HCT116 (cell line): ENCODE data around the gene PPP1R12B. TPM values are rescaled to one million over a fixed set of nuclear protein-coding genes. Genes with fewer than 3 reads are reported as not detected.

Experiments used
- ATAC-seq: fragments of 200-7000 bp; cut with Tn5 transposase; 2 replicates; pipeline ENCODE4 v1.9.1; 2020; ENCODE audit warnings: mild to moderate bottlenecking, moderate library complexity
- BruUV-seq: library from RNA; stranded (reverse); fragments of 400-500 nt; replicated peaks from 2 replicates; lab custom pipeline; 2021; lab: Mats Ljungman, UMichigan
- CTCF ChIA-PET: fragments of 300-600 bp; sonication (Branson Sonifier 250); formaldehyde crosslinking; loops from one replicate; lab custom pipeline; 2021; ENCODE audit warnings: antibody characterized with exemption; lab: Charles Lee
- POLR2A ChIA-PET: fragments of 300-600, 350-600 bp; sonication (Branson Sonifier 250); formaldehyde crosslinking; loops from one replicate; lab custom pipeline; 2021; ENCODE audit warnings: antibody characterized with exemption; lab: Charles Lee
- RAD21 ChIA-PET, 2 experiments: fragments of 300-600 bp; sonication (Branson Sonifier 250); formaldehyde crosslinking; loops; one replicate each; lab custom pipeline; 2023; ENCODE audit warnings: low total read pairs in 2 of 2; ENCODE audit not compliant: uncharacterized antibody in 2 of 2, unreplicated experiment in 2 of 2, low non-redundant PET in 1 of 2; lab: Charles Lee
- DNase-seq: peaks from one replicate; pipeline ENCODE4 v3.0.0-alpha.2; 2010; ENCODE audit warnings: low read depth, low spot score
- H2AFZ ChIP-seq: fragments of 200-600 bp; shearing (Covaris generic), sonication (generic); 2 replicates; pipeline ENCODE4 v1.6.1; 2017; ENCODE audit warnings: low read depth, mixed run types, mixed read lengths, antibody characterized with exemption, low read length; ENCODE audit not compliant: poor library complexity, severe bottlenecking
- H3K27ac ChIP-seq: 2 replicates; pipeline ENCODE4 v1.5.1; 2012; ENCODE audit warnings: low read depth, low read length
- H3K27me3 ChIP-seq: fragments of 200-600 bp; sonication (generic); 2 replicates; pipeline ENCODE4 v1.6.1; 2016; ENCODE audit warnings: mixed run types, low read length, mixed read lengths; ENCODE audit not compliant: insufficient read depth
- H3K36me3 ChIP-seq, 2 experiments: fragments of 200-500 bp in 1 of 2; fragments of 200-600 bp in 1 of 2; sonication (Bioruptor generic) in 1 of 2; sonication (generic) in 1 of 2; 2 replicates each; pipeline versions ENCODE4 v1.5.1 to v1.6.1; 2014 to 2016; ENCODE audit warnings: low read length in 2 of 2, inconsistent platforms in 1 of 2, mixed read lengths in 1 of 2, mixed run types in 1 of 2; ENCODE audit not compliant: insufficient read depth in 2 of 2, control insufficient read depth in 1 of 2
- H3K4me1 ChIP-seq, 2 experiments: fragments of 200-600 bp in 1 of 2; sonication (generic) in 1 of 2; 2 replicates each; pipeline versions ENCODE4 v1.5.1 to v1.6.1; 2012 to 2017; ENCODE audit warnings: low read length in 2 of 2, inconsistent platforms in 1 of 2, mild to moderate bottlenecking in 1 of 2, mixed read lengths in 1 of 2, mixed run types in 1 of 2, moderate library complexity in 1 of 2; ENCODE audit not compliant: insufficient read depth in 2 of 2, control insufficient read depth in 1 of 2
- H3K4me2 ChIP-seq: fragments of 200-600 bp; sonication (generic); 2 replicates; pipeline ENCODE4 v1.6.1; 2017; ENCODE audit warnings: mixed run types, low read length, mixed read lengths
- H3K4me3 ChIP-seq, 2 experiments: fragments of 200-600 bp in 1 of 2; sonication (generic) in 1 of 2; replicated peaks in 1 of 2; 2 replicates each; pipeline ENCODE4 v1.5.1; 2011 to 2016; ENCODE audit warnings: low read length in 2 of 2, control low read depth in 1 of 2, low read depth in 1 of 2, mild to moderate bottlenecking in 1 of 2, mixed read lengths in 1 of 2, mixed run types in 1 of 2
- H3K79me2 ChIP-seq: fragments of 200-600 bp; sonication (generic); 2 replicates; pipeline ENCODE4 v1.6.1; 2017; ENCODE audit warnings: mild to moderate bottlenecking, mixed run types, low read length, moderate library complexity, mixed read lengths; ENCODE audit not compliant: insufficient read depth
- H3K9ac ChIP-seq: fragments of 200-600 bp; sonication (generic); 2 replicates; pipeline ENCODE4 v1.6.1; 2016; ENCODE audit warnings: low read length, mixed read lengths
- H3K9me2 ChIP-seq: fragments of 200-600 bp; sonication (generic), shearing (Covaris generic); 2 replicates; pipeline ENCODE4 v1.6.1; 2017; ENCODE audit warnings: mixed run types, mild to moderate bottlenecking, moderate library complexity; ENCODE audit not compliant: insufficient read depth
- H3K9me3 ChIP-seq, 2 experiments: fragments of 200-500 bp in 1 of 2; fragments of 200-600 bp in 1 of 2; sonication (Bioruptor generic) in 1 of 2; sonication (generic) in 1 of 2; 2 replicates each; pipeline ENCODE4 v1.6.1; 2014 to 2017; ENCODE audit warnings: low read length in 2 of 2, mixed read lengths in 2 of 2, inconsistent platforms in 1 of 2, low read depth in 1 of 2, mild to moderate bottlenecking in 1 of 2, mixed run types in 1 of 2, moderate library complexity in 1 of 2; ENCODE audit not compliant: control insufficient read depth in 1 of 2, insufficient read depth in 1 of 2
- H4K20me1 ChIP-seq: fragments of 200-600 bp; sonication (generic), shearing (Covaris generic); 2 replicates; pipeline ENCODE4 v1.6.1; 2017; ENCODE audit warnings: mixed run types, mild to moderate bottlenecking, moderate library complexity; ENCODE audit not compliant: insufficient read depth
- CTCF ChIP-seq, 3 experiments: fragments of 200-600 bp in 1 of 3; sonication (generic) in 1 of 3; IDR thresholded peaks in 2 of 3; conservative IDR thresholded peaks in 1 of 3; 2 replicates each; pipeline ENCODE4 v1.5.1; 2012 to 2017; ENCODE audit warnings: low read depth in 2 of 3, low read length in 2 of 3, antibody characterized with exemption in 1 of 3, borderline replicate concordance in 1 of 3, control low read depth in 1 of 3, mild to moderate bottlenecking in 1 of 3, mixed read lengths in 1 of 3, mixed run types in 1 of 3, moderate library complexity in 1 of 3; ENCODE audit not compliant: insufficient read depth in 1 of 3
- ELF1 ChIP-seq: IDR thresholded peaks from 2 replicates; pipeline ENCODE4 v1.6.1; 2012; ENCODE audit warnings: low read depth, borderline replicate concordance
- POLR2A ChIP-seq: IDR thresholded peaks from 2 replicates; pipeline ENCODE4 v1.7.0; 2011; ENCODE audit warnings: borderline replicate concordance; ENCODE audit not compliant: insufficient read depth, insufficient read length; ENCODE audit errors: extremely low read depth
- RAD21 ChIP-seq: IDR thresholded peaks from 2 replicates; pipeline ENCODE4 v1.6.1; 2012; ENCODE audit warnings: low read depth, mild to moderate bottlenecking
- REST ChIP-seq: IDR thresholded peaks from 2 replicates; pipeline ENCODE4 v1.6.1; 2012; ENCODE audit warnings: low read depth
- SP1 ChIP-seq: IDR thresholded peaks from 2 replicates; pipeline ENCODE4 v1.6.1; 2012; ENCODE audit warnings: low read depth
- SRF ChIP-seq: IDR thresholded peaks from 2 replicates; pipeline ENCODE4 v1.6.1; 2012; ENCODE audit warnings: low read depth
- YY1 ChIP-seq: IDR thresholded peaks from 2 replicates; pipeline ENCODE4 v1.6.1; 2011; ENCODE audit warnings: low read length, low read depth, moderate library complexity, mild to moderate bottlenecking; ENCODE audit not compliant: insufficient replicate concordance; ENCODE audit errors: extremely low read depth
- ZBTB33 ChIP-seq: IDR thresholded peaks from 2 replicates; pipeline ENCODE4 v1.6.1; 2011; ENCODE audit warnings: mild to moderate bottlenecking, low read length, moderate library complexity; ENCODE audit not compliant: insufficient replicate concordance; ENCODE audit errors: extremely low read depth
- intact Hi-C: fragments of 100-400 bp; cut with micrococcal nuclease; formaldehyde crosslinking; loops from 2 replicates; pipeline ENCODE4 v1.10.0; 2022
- total RNA-seq: library from RNA; stranded (reverse); gene quantifications from one replicate; pipeline ENCODE4 v1.2.1, GENCODE V29; 2021; ENCODE audit not compliant: unreplicated experiment

PPP1R12B gene
- total RNA-seq, 1 experiment from 2014 or later = 14.3 TPM

- Histone ChIP-seq H4K20me1 (no peaks in the 10 kb centered on the region), H3K9me2 (no peaks in the 10 kb centered on the region), H3K4me3 (no peak overlapping the region), H3K4me1 (peaks cover 15 to 54% of the 10 kb centered on the region in 2 experiments), H3K27me3 (no peaks in the 10 kb centered on the region), H3K9ac (no peak overlapping the region), H3K79me2 (no peaks in the 10 kb centered on the region), H3K9me3 (no peaks in the 10 kb centered on the region), H3K27ac (no peak overlapping the region), H3K36me3 (no peaks in the 10 kb centered on the region), H3K4me2 (peak overlapping the region; percentile 41), H2AFZ (no peak overlapping the region)
- no TSS peak for BruUV-seq
- peak; percentile 22 for DNase-seq
- no peak for ATAC-seq
- ChIA-PET CTCF (interaction anchor here (0.6 kb wide), 1 partner anchor 1158 kb away, joined by 4 read pairs; no protein-coding TSS in a partner anchor), POLR2A (no interaction called here), RAD21 (no interaction called here)
- TF ChIP-seq SP1 (no peak), ZBTB33 (no peak), POLR2A (no peak), RAD21 (no peak), SRF (no peak)
- intact Hi-C loops = no loop called here
Measured at GRCh38 chr1:202593845-202594244, 245.3 kb downstream of the PPP1R12B start.

GRCh38 chr1:202596638-202597037 is 248.1 kb downstream of the PPP1R12B start:
- Histone ChIP-seq H3K27me3 (no peaks in the 10 kb centered on the region), H3K4me2 (no peak overlapping the region), H3K9ac (no peak overlapping the region), H2AFZ (no peak overlapping the region), H3K4me3 (no peak overlapping the region), H3K4me1 (peaks cover 3 to 35% of the 10 kb centered on the region in 2 experiments; a peak in 2 of 4 replicates), H3K79me2 (no peaks in the 10 kb centered on the region), H3K27ac (no peak overlapping the region), H3K9me3 (no peaks in the 10 kb centered on the region), H3K9me2 (no peaks in the 10 kb centered on the region), H3K36me3 (no peaks in the 10 kb centered on the region), H4K20me1 (no peaks in the 10 kb centered on the region)
- ChIA-PET POLR2A (no interaction called here), RAD21 (no interaction called here), CTCF (no interaction called here)
- no peak for DNase-seq
- intact Hi-C loops = no loop called here
- ATAC-seq = no peak
- no TSS peak for BruUV-seq
- no peak for TF ChIP-seq ELF1
- no peak for TF ChIP-seq REST
- TF ChIP-seq ZBTB33 = no peak
- no peak for TF ChIP-seq SP1
- TF ChIP-seq YY1 = no peak
- no peak for TF ChIP-seq CTCF (IDR thresholded peaks at IDR 0.05 in 2 of 3, conservative IDR thresholded peaks at IDR 0.05 in 1 of 3; ENCODE audit: borderline replicate concordance in 1 of 3, insufficient read depth in 1 of 3, low read depth in 2 of 3, low read length in 2 of 3)
